Activated CD4-positive, alpha-beta T cell treated with anti-CD3 and anti-CD28 coated beads, Interleukin-2, Interleukin-6, amounts not matched to agents 100 ng/mL and 50 ng/mL, durations not matched to agents 16 hours and 8 hours (primary cell): Measurements from ENCODE around the gene ASTN2.
"Not testable (repeated sequence)": the region's sequence is repeated elsewhere in the genome, so short reads cannot be mapped to it uniquely, and the experiment has no call there.

Source experiments
- DNase-seq: peaks from one replicate; pipeline ENCODE4 v3.0.0-alpha.2; 2020

ASTN2 gene

GRCh38 chr9:116944714-116945534, 469.9 kb downstream of the ASTN2 start:
- DNase-seq = no peak

- no peak for DNase-seq
Observed at GRCh38 chr9:116943970-116944369, 470.9 kb downstream of the ASTN2 start.

- no peak for DNase-seq
Observed at GRCh38 chr9:116942593-116943061, 472.2 kb downstream of the ASTN2 start.

- DNase-seq = no peak
Observed at GRCh38 chr9:116941266-116941665, 473.6 kb downstream of the ASTN2 start.

GRCh38 chr9:116940614-116941215, 474.1 kb downstream of the ASTN2 start:
- no peak for DNase-seq

GRCh38 chr9:116939614-116940013, 475.2 kb downstream of the ASTN2 start:
- peak; percentile 3 for DNase-seq

- DNase-seq = no peak
Observed at GRCh38 chr9:116939161-116939560, 475.7 kb downstream of the ASTN2 start.

GRCh38 chr9:116937361-116937760, 477.5 kb downstream of the ASTN2 start:
- no peak for DNase-seq

GRCh38 chr9:116935149-116935897, 479.5 kb downstream of the ASTN2 start:
- no peak for DNase-seq

GRCh38 chr9:116934131-116934530, 480.7 kb downstream of the ASTN2 start:
- no peak for DNase-seq

GRCh38 chr9:116933251-116933650, 481.6 kb downstream of the ASTN2 start:
- no peak for DNase-seq

GRCh38 chr9:116929621-116930020, 485.2 kb downstream of the ASTN2 start:
- no peak for DNase-seq

- DNase-seq = no peak
Observed at GRCh38 chr9:116928884-116929283, 486.0 kb downstream of the ASTN2 start.

- DNase-seq = no peak
Observed at GRCh38 chr9:116928289-116928688, 486.6 kb downstream of the ASTN2 start.

- DNase-seq = no peak
Observed at GRCh38 chr9:116927726-116928125, 487.1 kb downstream of the ASTN2 start.

- DNase-seq = no peak
Observed at GRCh38 chr9:116925121-116925520, 489.7 kb downstream of the ASTN2 start.

GRCh38 chr9:116924462-116925110, 490.3 kb downstream of the ASTN2 start:
- no peak for DNase-seq

GRCh38 chr9:116917895-116918508, 496.9 kb downstream of the ASTN2 start:
- not testable (repeated sequence) for DNase-seq

- DNase-seq = no peak
Observed at GRCh38 chr9:116913536-116913935, 501.3 kb downstream of the ASTN2 start.

GRCh38 chr9:116910201-116910600, 504.7 kb downstream of the ASTN2 start:
- DNase-seq = no peak

- no peak for DNase-seq
Observed at GRCh38 chr9:116907989-116908388, 506.9 kb downstream of the ASTN2 start.

- DNase-seq = no peak
Observed at GRCh38 chr9:116905171-116905588, 509.7 kb downstream of the ASTN2 start.

GRCh38 chr9:116904165-116904564, 510.7 kb downstream of the ASTN2 start:
- no peak for DNase-seq
